SK-N-SH (cell line): ENCODE measurements around the gene SYNE1. TPM values are rescaled to one million over a fixed set of nuclear protein-coding genes. Genes with fewer than 3 reads are reported as not detected.

ENCODE experiments used
- CTCF ChIA-PET: fragments of 300-600, 350-600 bp; formaldehyde crosslinking; extraction: SDS; loops from one replicate; lab custom pipeline; 2021; lab: Yijun Ruan, JAX
- POLR2A ChIA-PET: fragments of 350-600 bp; sonication (Branson Sonifier 250); formaldehyde crosslinking; extraction: SDS; loops from one replicate; lab custom pipeline; 2020; ENCODE audit warnings: antibody characterized with exemption, inconsistent platforms; lab: Yijun Ruan, JAX
- DNase-seq: peaks from one replicate; pipeline ENCODE4 v3.0.0; 2012
- H2AFZ ChIP-seq: fragments of 200-600 bp; sonication (generic); 2 replicates; pipeline ENCODE4 v1.8.1; 2016; ENCODE audit warnings: antibody characterized with exemption, mild to moderate bottlenecking, low read depth
- H3F3A ChIP-seq: fragments of 200-600 bp; sonication (generic); replicated peaks from 2 replicates; pipeline ENCODE3; 2016; ENCODE audit warnings: antibody characterized with exemption, mild to moderate bottlenecking; ENCODE audit not compliant: insufficient read depth
- H3K27ac ChIP-seq, 2 experiments: fragments of 200-500 bp in 1 of 2; fragments of 200-600 bp in 1 of 2; sonication (Bioruptor generic) in 1 of 2; sonication (generic), shearing (Covaris generic) in 1 of 2; 2 replicates each; pipeline versions ENCODE4 v1.5.1 to v1.6.1; 2014 to 2016; ENCODE audit warnings: low read depth in 2 of 2, inconsistent platforms in 1 of 2, low read length in 1 of 2, mild to moderate bottlenecking in 1 of 2, mixed read lengths in 1 of 2
- H3K27me3 ChIP-seq: fragments of 200-600 bp; sonication (generic), shearing (Covaris generic); 2 replicates; pipeline ENCODE4 v1.6.1; 2016; ENCODE audit warnings: mixed run types; ENCODE audit not compliant: insufficient read depth
- H3K36me3 ChIP-seq, 2 experiments: fragments of 200-500 bp in 1 of 2; fragments of 200-600 bp in 1 of 2; sonication (Bioruptor generic) in 1 of 2; sonication (generic) in 1 of 2; replicated peaks in 1 of 2; 2 replicates each; pipeline versions ENCODE3 to v1.5.1; 2014 to 2016; ENCODE audit warnings: low read length in 1 of 2, mild to moderate bottlenecking in 1 of 2; ENCODE audit not compliant: insufficient read depth in 2 of 2, control insufficient read depth in 1 of 2
- H3K4me1 ChIP-seq, 2 experiments: fragments of 200-500 bp in 1 of 2; fragments of 200-600 bp in 1 of 2; sonication (Bioruptor generic) in 1 of 2; sonication (generic), shearing (Covaris generic) in 1 of 2; 2 replicates each; pipeline versions ENCODE4 v1.5.1 to v1.6.1; 2014 to 2016; ENCODE audit warnings: low read depth in 1 of 2, low read length in 1 of 2, mixed run types in 1 of 2; ENCODE audit not compliant: insufficient read depth in 2 of 2, control insufficient read depth in 1 of 2
- H3K4me2 ChIP-seq: fragments of 200-600 bp; sonication (generic), shearing (Covaris generic); 2 replicates; pipeline ENCODE4 v1.6.1; 2017; ENCODE audit warnings: mixed run types
- H3K4me3 ChIP-seq, 2 experiments: fragments of 200-500 bp in 1 of 2; fragments of 200-600 bp in 1 of 2; sonication (Bioruptor generic) in 1 of 2; sonication (generic), shearing (Covaris generic) in 1 of 2; 2 replicates each; pipeline versions ENCODE4 v1.5.1 to v1.8.1; 2014 to 2016; ENCODE audit warnings: low read depth in 2 of 2, inconsistent platforms in 1 of 2, low read length in 1 of 2, mild to moderate bottlenecking in 1 of 2, mixed read lengths in 1 of 2, moderate library complexity in 1 of 2
- H3K79me2 ChIP-seq: fragments of 200-600 bp; sonication (generic); 2 replicates; pipeline ENCODE4 v1.8.1; 2017; ENCODE audit warnings: mild to moderate bottlenecking; ENCODE audit not compliant: insufficient read depth
- H3K9ac ChIP-seq: fragments of 200-600 bp; sonication (generic); 2 replicates; pipeline ENCODE4 v1.6.1; 2017; ENCODE audit warnings: mixed run types
- H3K9me2 ChIP-seq: fragments of 200-600 bp; sonication (generic); 2 replicates; pipeline ENCODE4 v1.6.1; 2017; ENCODE audit warnings: mixed run types
- H3K9me3 ChIP-seq: fragments of 200-600 bp; sonication (generic); 2 replicates; pipeline ENCODE4 v1.6.1; 2017; ENCODE audit warnings: mixed run types, mild to moderate bottlenecking, moderate library complexity
- H4K20me1 ChIP-seq: fragments of 200-600 bp; sonication (generic); 2 replicates; pipeline ENCODE4 v1.6.1; 2017; ENCODE audit warnings: mild to moderate bottlenecking, mixed run types; ENCODE audit not compliant: insufficient read depth
- CHD2 ChIP-seq: fragments of 150-350 bp; IDR thresholded peaks from 2 replicates; pipeline ENCODE4 v1.6.1; 2018; ENCODE audit warnings: low read length; ENCODE audit not compliant: partially characterized antibody
- ELF1 ChIP-seq: IDR thresholded peaks from 2 replicates; pipeline ENCODE4 v1.4.0; 2012
- EP300 ChIP-seq, 2 experiments: IDR thresholded peaks; 2 replicates each; pipeline versions ENCODE4 v1.4.0 to v1.6.1; 2012; ENCODE audit warnings: borderline replicate concordance in 1 of 2, low read depth in 1 of 2, low read length in 1 of 2
- FOXJ3 ChIP-seq: sonication (generic); formaldehyde crosslinking; IDR thresholded peaks from 2 replicates; pipeline ENCODE4 v1.5.1; 2020; ENCODE audit warnings: mild to moderate bottlenecking, missing genetic modification reagents
- GATA2 ChIP-seq: sonication (generic); formaldehyde crosslinking; IDR thresholded peaks from 2 replicates; pipeline ENCODE4 v1.5.0; 2020; ENCODE audit warnings: mild to moderate bottlenecking, missing genetic modification reagents
- IRF3 ChIP-seq: fragments of 150-350 bp; IDR thresholded peaks from 2 replicates; pipeline ENCODE4 v1.6.1; 2016; ENCODE audit warnings: mild to moderate bottlenecking, low read depth, low read length
- JUND ChIP-seq: IDR thresholded peaks from 2 replicates; pipeline ENCODE4 v1.4.0; 2012
- MAX ChIP-seq: IDR thresholded peaks from 2 replicates; pipeline ENCODE4 v1.4.0; 2012; ENCODE audit warnings: low read depth
- MXI1 ChIP-seq: IDR thresholded peaks from 2 replicates; pipeline ENCODE4 v1.6.1; 2012; ENCODE audit warnings: mild to moderate bottlenecking, low read depth, low read length, improper control_type of control experiment
- NFIC ChIP-seq: IDR thresholded peaks from 2 replicates; pipeline ENCODE4 v1.4.0; 2012; ENCODE audit warnings: borderline replicate concordance
- POLR2AphosphoS5 ChIP-seq: IDR thresholded peaks from 2 replicates; pipeline ENCODE4 v1.6.1; 2012; ENCODE audit warnings: low read depth, low read length
- RAD21 ChIP-seq: IDR thresholded peaks from 2 replicates; pipeline ENCODE4 v1.6.1; 2012; ENCODE audit warnings: mild to moderate bottlenecking, low read length
- RCOR1 ChIP-seq: fragments of 150-350 bp; IDR thresholded peaks from 2 replicates; pipeline ENCODE4 v1.6.1; 2017; ENCODE audit warnings: antibody characterized with exemption, low read length
- REST ChIP-seq: IDR thresholded peaks from 2 replicates; pipeline ENCODE4 v1.6.1; 2012; ENCODE audit warnings: mild to moderate bottlenecking, low read depth, low read length, moderate library complexity
- RXRA ChIP-seq: IDR thresholded peaks from 2 replicates; pipeline ENCODE4 v1.4.0; 2012; ENCODE audit warnings: low read depth, mild to moderate bottlenecking, borderline replicate concordance
- SIN3A ChIP-seq: IDR thresholded peaks from 2 replicates; pipeline ENCODE4 v1.6.1; 2012; ENCODE audit warnings: low read depth, mild to moderate bottlenecking, low read length, moderate library complexity, borderline replicate concordance
- SMC3 ChIP-seq: IDR thresholded peaks from 2 replicates; pipeline ENCODE4 v1.6.1; 2012; ENCODE audit warnings: low read depth, low read length, improper control_type of control experiment
- TAF1 ChIP-seq: IDR thresholded peaks from 2 replicates; pipeline ENCODE4 v1.6.1; 2012; ENCODE audit warnings: low read depth, mild to moderate bottlenecking, low read length, moderate library complexity, borderline replicate concordance
- TCF12 ChIP-seq: IDR thresholded peaks from 2 replicates; pipeline ENCODE4 v1.4.0; 2012
- TEAD4 ChIP-seq: IDR thresholded peaks from 2 replicates; pipeline ENCODE4 v1.4.0; 2012; ENCODE audit warnings: mild to moderate bottlenecking, borderline replicate concordance; ENCODE audit not compliant: insufficient read depth
- YY1 ChIP-seq: IDR thresholded peaks from 2 replicates; pipeline ENCODE4 v1.4.0; 2012; ENCODE audit warnings: low read depth, mild to moderate bottlenecking
- ZBTB33 ChIP-seq: IDR thresholded peaks from 2 replicates; pipeline ENCODE4 v1.4.0; 2012; ENCODE audit warnings: low read depth, borderline replicate concordance
- WGBS: methylation state at CpG from one replicate; pipeline ENCODE4 v1.1.6; 2017; ENCODE audit warnings: low lambda C conversion rate; 5-methylcytosine and 5-hydroxymethylcytosine counted together
- polyA plus RNA-seq, 3 experiments: library from polyadenylated mRNA; depleted of rRNA; stranded (reverse); fragments of >200 nt; gene quantifications; 2 replicates each; pipeline ENCODE4 v1.2.3, GENCODE V29; 2012

The SYNE1 gene
- polyA plus RNA-seq, 1 of the 3 experiments (the other 2 are of a cell fraction): 31.1 TPM

- TF ChIP-seq REST (no peak), TCF12 (no peak), CHD2 (no peak), TAF1 (no peak), SIN3A (no peak), RAD21 (no peak), POLR2AphosphoS5 (no peak), FOXJ3 (CRISPR knock-in tag) (no peak)
Measured at GRCh38 chr6:152600022-152600421, 37.1 kb downstream of the SYNE1 start (continued).

GRCh38 chr6:152598901-152599537 is 38.1 kb downstream of the SYNE1 start:
- peak overlapping the region; percentile 61 to 71 for H3K27ac ChIP-seq
- ChIA-PET POLR2A (no interaction called here), CTCF (interaction anchor here (1.2 to 1.8 kb wide), 2 partner anchors 44 to 47 kb away, joined by 3 to 5 read pairs; no protein-coding TSS in a partner anchor)
- H3K4me1 ChIP-seq: peaks cover 0 to 9% of the 10 kb centered on the region in 2 experiments; a peak in 2 of 4 replicates
- DNase-seq: peak; percentile 53
- H4K20me1 ChIP-seq: no peaks in the 10 kb centered on the region
- 23% methylated on average over 4 of the region's 4 CpGs for WGBS
- peaks cover 53% of the 10 kb centered on the region; the same call in 1 of the 2 replicates for H3K79me2 ChIP-seq
- no peaks in the 10 kb centered on the region for H3F3A ChIP-seq
- no peak overlapping the region for H2AFZ ChIP-seq
- no peak overlapping the region for H3K9ac ChIP-seq
- no peak overlapping the region; a peak in 1 of 4 replicates for H3K4me3 ChIP-seq
- no peaks in the 10 kb centered on the region for H3K9me3 ChIP-seq
- H3K27me3 ChIP-seq: no peaks in the 10 kb centered on the region
- TF ChIP-seq ELF1: no peak
- TF ChIP-seq RXRA: no peak
- no peak for TF ChIP-seq FOXJ3 (CRISPR knock-in tag)
- TF ChIP-seq SIN3A: no peak
- TF ChIP-seq POLR2AphosphoS5: no peak
- TF ChIP-seq MAX: no peak
- TF ChIP-seq RCOR1: peak; percentile 85; the same call in 1 of the 2 replicates
- TF ChIP-seq ZBTB33: no peak
- TF ChIP-seq NFIC: no peak
- no peak for TF ChIP-seq SMC3
- no peak for TF ChIP-seq MXI1
- TF ChIP-seq TEAD4: no peak
- peak in 1 of 2 experiments; percentile 59; a peak in 1 of 4 replicates for TF ChIP-seq EP300 (IDR thresholded peaks at IDR 0.05; ENCODE audit: borderline replicate concordance in 1 of 2, low read depth in 1 of 2, low read length in 1 of 2)
- TF ChIP-seq YY1: no peak
- peak; percentile 72 for TF ChIP-seq GATA2 (CRISPR knock-in tag)
- 0 out of 2 replicates have a peak, but pooled peaks have one; percentile 6 for TF ChIP-seq JUND
- no peak for TF ChIP-seq TAF1
- TF ChIP-seq RAD21: no peak
- no peak for TF ChIP-seq IRF3
- peak; percentile 51 for TF ChIP-seq CHD2
- peaks cover 0 to 10% of the 10 kb centered on the region in 2 experiments for H3K36me3 ChIP-seq
- H3K4me2 ChIP-seq: peak overlapping the region; percentile 31; the same call in 1 of the 2 replicates
- H3K9me2 ChIP-seq: no peaks in the 10 kb centered on the region
